Measurements from ENCODE around the gene CMIP.

Gene CMIP

GRCh38 chr16:81448154-81449131, 3.8 kb downstream of the CMIP start:
- no peak overlapping the region for H2AFZ ChIP-seq (ENCODE audit: low read length, unreplicated experiment)
- peaks cover 8% of the 10 kb centered on the region; the same call in 1 of the 2 replicates for H3K27me3 ChIP-seq (ENCODE audit: insufficient read depth, low read length)
- no peak overlapping the region for H3K4me3 ChIP-seq (ENCODE audit: low read depth, low read length)
- H3K79me2 ChIP-seq (ENCODE audit: control insufficient read depth, insufficient read depth, low read length, unreplicated experiment): peaks cover 45% of the 10 kb centered on the region
- no peaks in the 10 kb centered on the region for H3K36me3 ChIP-seq (ENCODE audit: insufficient read depth, low read length)
- H3K4me1 ChIP-seq (ENCODE audit: control insufficient read depth, insufficient read depth, low read length, unreplicated experiment): peaks cover 6% of the 10 kb centered on the region
- no peak overlapping the region for H3K27ac ChIP-seq (ENCODE audit: low read depth, low read length)

- peaks cover 6% of the 10 kb centered on the region for H3K4me1 ChIP-seq (ENCODE audit: control insufficient read depth, insufficient read depth, low read length, unreplicated experiment)
- peaks cover 45% of the 10 kb centered on the region for H3K79me2 ChIP-seq (ENCODE audit: control insufficient read depth, insufficient read depth, low read length, unreplicated experiment)
- no peak overlapping the region for H3K4me3 ChIP-seq (ENCODE audit: low read depth, low read length)
- H3K36me3 ChIP-seq (ENCODE audit: insufficient read depth, low read length): no peaks in the 10 kb centered on the region
- no peaks in the 10 kb centered on the region for H3K27me3 ChIP-seq (ENCODE audit: insufficient read depth, low read length)
- H2AFZ ChIP-seq (ENCODE audit: low read length, unreplicated experiment): no peak overlapping the region
- H3K27ac ChIP-seq (ENCODE audit: low read depth, low read length): no peak overlapping the region
These were observed 4.6 kb downstream of the CMIP start for GRCh38 chr16:81449241-81449640.

- H3K4me1 ChIP-seq (ENCODE audit: control insufficient read depth, insufficient read depth, low read length, unreplicated experiment): peaks cover 6% of the 10 kb centered on the region
These were observed 5.4 kb downstream of the CMIP start for GRCh38 chr16:81449899-81450608.

GRCh38 chr16:81450783-81451491, 6.3 kb downstream of the CMIP start:
- Histone ChIP-seq H3K27ac (ENCODE audit: low read depth, low read length) (no peak overlapping the region), H2AFZ (ENCODE audit: low read length, unreplicated experiment) (no peak overlapping the region), H3K79me2 (ENCODE audit: control insufficient read depth, insufficient read depth, low read length, unreplicated experiment) (peaks cover 42% of the 10 kb centered on the region), H3K4me3 (ENCODE audit: low read depth, low read length) (no peak overlapping the region), H3K27me3 (ENCODE audit: insufficient read depth, low read length) (no peaks in the 10 kb centered on the region), H3K4me1 (ENCODE audit: control insufficient read depth, insufficient read depth, low read length, unreplicated experiment) (peaks cover 6% of the 10 kb centered on the region), H3K36me3 (ENCODE audit: insufficient read depth, low read length) (no peaks in the 10 kb centered on the region)

More at GRCh38 chr16:81449899-81450608, 5.4 kb downstream of the CMIP start:
- Histone ChIP-seq H3K27me3 (ENCODE audit: insufficient read depth, low read length) (no peaks in the 10 kb centered on the region), H3K4me3 (ENCODE audit: low read depth, low read length) (no peak overlapping the region), H3K79me2 (ENCODE audit: control insufficient read depth, insufficient read depth, low read length, unreplicated experiment) (peaks cover 51% of the 10 kb centered on the region), H3K36me3 (ENCODE audit: insufficient read depth, low read length) (no peaks in the 10 kb centered on the region), H3K27ac (ENCODE audit: low read depth, low read length) (no peak overlapping the region), H2AFZ (ENCODE audit: low read length, unreplicated experiment) (no peak overlapping the region)

- H3K27me3 ChIP-seq (ENCODE audit: insufficient read depth, low read length): no peaks in the 10 kb centered on the region
- no peak overlapping the region for H3K27ac ChIP-seq (ENCODE audit: low read depth, low read length)
- H3K4me1 ChIP-seq (ENCODE audit: control insufficient read depth, insufficient read depth, low read length, unreplicated experiment): no peaks in the 10 kb centered on the region
- H3K4me3 ChIP-seq (ENCODE audit: low read depth, low read length): no peak overlapping the region
- H2AFZ ChIP-seq (ENCODE audit: low read length, unreplicated experiment): no peak overlapping the region
- H3K79me2 ChIP-seq (ENCODE audit: control insufficient read depth, insufficient read depth, low read length, unreplicated experiment): peaks cover 33% of the 10 kb centered on the region
- H3K36me3 ChIP-seq (ENCODE audit: insufficient read depth, low read length): no peaks in the 10 kb centered on the region
These were observed 7.4 kb downstream of the CMIP start for GRCh38 chr16:81451753-81452680.

- H3K4me1 ChIP-seq (ENCODE audit: control insufficient read depth, insufficient read depth, low read length, unreplicated experiment): peaks cover 10% of the 10 kb centered on the region
- no peaks in the 10 kb centered on the region for H3K27me3 ChIP-seq (ENCODE audit: insufficient read depth, low read length)
- no peaks in the 10 kb centered on the region for H3K36me3 ChIP-seq (ENCODE audit: insufficient read depth, low read length)
- no peak overlapping the region for H3K4me3 ChIP-seq (ENCODE audit: low read depth, low read length)
- H3K79me2 ChIP-seq (ENCODE audit: control insufficient read depth, insufficient read depth, low read length, unreplicated experiment): peaks cover 26% of the 10 kb centered on the region
- no peak overlapping the region for H3K27ac ChIP-seq (ENCODE audit: low read depth, low read length)
- no peak overlapping the region for H2AFZ ChIP-seq (ENCODE audit: low read length, unreplicated experiment)
These were observed 8.6 kb downstream of the CMIP start for GRCh38 chr16:81453091-81453728.

GRCh38 chr16:81454044-81454443, 9.4 kb downstream of the CMIP start:
- Histone ChIP-seq H3K27me3 (ENCODE audit: insufficient read depth, low read length) (no peaks in the 10 kb centered on the region), H3K4me3 (ENCODE audit: low read depth, low read length) (no peak overlapping the region), H3K27ac (ENCODE audit: low read depth, low read length) (no peak overlapping the region), H3K36me3 (ENCODE audit: insufficient read depth, low read length) (no peaks in the 10 kb centered on the region), H2AFZ (ENCODE audit: low read length, unreplicated experiment) (no peak overlapping the region), H3K79me2 (ENCODE audit: control insufficient read depth, insufficient read depth, low read length, unreplicated experiment) (peaks cover 22% of the 10 kb centered on the region), H3K4me1 (ENCODE audit: control insufficient read depth, insufficient read depth, low read length, unreplicated experiment) (peaks cover 12% of the 10 kb centered on the region)

GRCh38 chr16:81455006-81455405, 10.4 kb downstream of the CMIP start:
- no peaks in the 10 kb centered on the region for H3K27me3 ChIP-seq (ENCODE audit: insufficient read depth, low read length)
- peaks cover 17% of the 10 kb centered on the region for H3K79me2 ChIP-seq (ENCODE audit: control insufficient read depth, insufficient read depth, low read length, unreplicated experiment)
- no peak overlapping the region for H3K27ac ChIP-seq (ENCODE audit: low read depth, low read length)
- no peak overlapping the region for H2AFZ ChIP-seq (ENCODE audit: low read length, unreplicated experiment)
- H3K4me3 ChIP-seq (ENCODE audit: low read depth, low read length): no peak overlapping the region
- no peaks in the 10 kb centered on the region for H3K36me3 ChIP-seq (ENCODE audit: insufficient read depth, low read length)
- peaks cover 12% of the 10 kb centered on the region for H3K4me1 ChIP-seq (ENCODE audit: control insufficient read depth, insufficient read depth, low read length, unreplicated experiment)

- H3K4me3 ChIP-seq (ENCODE audit: low read depth, low read length): no peak overlapping the region
- no peaks in the 10 kb centered on the region for H3K36me3 ChIP-seq (ENCODE audit: insufficient read depth, low read length)
- no peak overlapping the region for H3K27ac ChIP-seq (ENCODE audit: low read depth, low read length)
- no peaks in the 10 kb centered on the region for H3K27me3 ChIP-seq (ENCODE audit: insufficient read depth, low read length)
- H3K79me2 ChIP-seq (ENCODE audit: control insufficient read depth, insufficient read depth, low read length, unreplicated experiment): peaks cover 17% of the 10 kb centered on the region
- H3K4me1 ChIP-seq (ENCODE audit: control insufficient read depth, insufficient read depth, low read length, unreplicated experiment): peaks cover 12% of the 10 kb centered on the region
- H2AFZ ChIP-seq (ENCODE audit: low read length, unreplicated experiment): no peak overlapping the region
These were observed 11.3 kb downstream of the CMIP start for GRCh38 chr16:81455720-81456494.

All from ACC112 (cell line).